Stimulated activated CD8-positive, alpha-beta memory T cell treated with anti-CD3 and anti-CD28 coated beads, Interleukin-2, amount 100 ng/mL, for 1 hour (primary cell): ENCODE results near the gene FGGY.
"Not testable (repeated sequence)": the region's sequence is repeated elsewhere in the genome, so short reads cannot be mapped to it uniquely, and the experiment has no call there.

Experiments
- DNase-seq, 2 donors: peaks; one replicate each; pipeline ENCODE4 v3.0.0-alpha.2; 2020; ENCODE audit warnings: low read depth in 2 of 2

The FGGY gene

GRCh38 chr1:59296358-59297256 is at the start of gene FGGY:
TSS of gene FGGY (plus strand) at chr1:59297094. CDS start at chr1:59321550, 24,456 bp downstream.
- peak; percentile 70 to 71 for DNase-seq

- no peak for DNase-seq
Observed at GRCh38 chr1:59248758-59249157, 48.1 kb upstream of the FGGY start.

GRCh38 chr1:59249396-59250137 is 47.3 kb upstream of the FGGY start:
- no peak for DNase-seq

GRCh38 chr1:59251061-59251460 is 45.8 kb upstream of the FGGY start:
- DNase-seq, result not testable (repeated sequence)

- not testable (repeated sequence) for DNase-seq
Observed at GRCh38 chr1:59256429-59256828, 40.5 kb upstream of the FGGY start.

GRCh38 chr1:59258412-59259032 is 38.4 kb upstream of the FGGY start:
- DNase-seq, result no peak

GRCh38 chr1:59261537-59261936 is 35.4 kb upstream of the FGGY start:
- no peak for DNase-seq

GRCh38 chr1:59262631-59263030 is 34.3 kb upstream of the FGGY start:
- DNase-seq, result no peak

GRCh38 chr1:59263111-59263510 is 33.8 kb upstream of the FGGY start:
- no peak for DNase-seq

- no peak for DNase-seq
Observed at GRCh38 chr1:59265622-59266021, 31.3 kb upstream of the FGGY start.

- no peak for DNase-seq
Observed at GRCh38 chr1:59266180-59266926, 30.5 kb upstream of the FGGY start.

- no peak for DNase-seq
Observed at GRCh38 chr1:59266927-59267293, 30.0 kb upstream of the FGGY start.

GRCh38 chr1:59268406-59268805 is 28.5 kb upstream of the FGGY start:
- no peak for DNase-seq

- DNase-seq, result no peak
Observed at GRCh38 chr1:59271561-59272260, 25.2 kb upstream of the FGGY start.

GRCh38 chr1:59272507-59272906 is 24.4 kb upstream of the FGGY start:
- DNase-seq, result no peak

- DNase-seq, result no peak
Observed at GRCh38 chr1:59276439-59276851, 20.4 kb upstream of the FGGY start.

GRCh38 chr1:59278780-59279354 is 18.0 kb upstream of the FGGY start:
- DNase-seq, result no peak

- DNase-seq, result no peak
Observed at GRCh38 chr1:59279645-59280044, 17.2 kb upstream of the FGGY start.

GRCh38 chr1:59282951-59283350 is 13.9 kb upstream of the FGGY start:
- no peak for DNase-seq

- DNase-seq, result no peak
Observed at GRCh38 chr1:59285691-59286090, 11.2 kb upstream of the FGGY start.

- no peak for DNase-seq
Observed at GRCh38 chr1:59288046-59288445, 8.8 kb upstream of the FGGY start.
